PC-9 (cell line): ENCODE results near the gene CADM4.

Experiments used
- CTCF ChIP-seq: fragments of 200-600 bp; sonication (generic); conservative IDR thresholded peaks from 2 replicates; pipeline ENCODE4 v1.6.1; 2017; ENCODE audit warnings: mixed run types, antibody characterized with exemption, mild to moderate bottlenecking, moderate library complexity
- EZH2 ChIP-seq: fragments of 200-600 bp; sonication (generic); IDR thresholded peaks from 2 replicates; pipeline ENCODE4 v1.8.0; 2017; ENCODE audit warnings: antibody characterized with exemption, low read depth

GRCh38 chr19:43578787-43579186, 60.9 kb downstream of the CADM4 start:
- TF ChIP-seq EZH2 (no peak), CTCF (no peak)
